Stimulated activated CD8-positive, alpha-beta memory T cell treated with anti-CD3 and anti-CD28 coated beads, Interleukin-15, amount 100 ng/mL, for 1 hour (primary cell): ENCODE measurements around the gene VIPR1.
"Not testable (repeated sequence)": the region's sequence is repeated elsewhere in the genome, so short reads cannot be mapped to it uniquely, and the experiment has no call there.

Experiments
- DNase-seq: peaks from one replicate; pipeline ENCODE4 v3.0.0-alpha.2; 2020; ENCODE audit warnings: low read depth

VIPR1 gene

DNA sequence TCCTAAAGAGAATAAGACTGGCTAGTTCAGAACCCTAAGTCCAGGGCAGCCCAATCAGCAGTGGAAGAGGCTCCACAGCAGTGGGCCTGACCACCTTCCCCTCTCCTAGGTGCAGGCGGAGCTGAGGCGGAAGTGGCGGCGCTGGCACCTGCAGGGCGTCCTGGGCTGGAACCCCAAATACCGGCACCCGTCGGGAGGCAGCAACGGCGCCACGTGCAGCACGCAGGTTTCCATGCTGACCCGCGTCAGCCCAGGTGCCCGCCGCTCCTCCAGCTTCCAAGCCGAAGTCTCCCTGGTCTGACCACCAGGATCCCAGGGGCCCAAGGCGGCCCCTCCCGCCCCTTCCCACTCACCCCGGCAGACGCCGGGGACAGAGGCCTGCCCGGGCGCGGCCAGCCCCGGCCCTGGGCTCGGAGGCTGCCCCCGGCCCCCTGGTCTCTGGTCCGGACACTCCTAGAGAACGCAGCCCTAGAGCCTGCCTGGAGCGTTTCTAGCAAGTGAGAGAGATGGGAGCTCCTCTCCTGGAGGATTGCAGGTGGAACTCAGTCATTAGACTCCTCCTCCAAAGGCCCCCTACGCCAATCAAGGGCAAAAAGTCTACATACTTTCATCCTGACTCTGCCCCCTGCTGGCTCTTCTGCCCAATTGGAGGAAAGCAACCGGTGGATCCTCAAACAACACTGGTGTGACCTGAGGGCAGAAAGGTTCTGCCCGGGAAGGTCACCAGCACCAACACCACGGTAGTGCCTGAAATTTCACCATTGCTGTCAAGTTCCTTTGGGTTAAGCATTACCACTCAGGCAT lies 33.7 kb downstream of the VIPR1 start:
- no peak for DNase-seq

DNA sequence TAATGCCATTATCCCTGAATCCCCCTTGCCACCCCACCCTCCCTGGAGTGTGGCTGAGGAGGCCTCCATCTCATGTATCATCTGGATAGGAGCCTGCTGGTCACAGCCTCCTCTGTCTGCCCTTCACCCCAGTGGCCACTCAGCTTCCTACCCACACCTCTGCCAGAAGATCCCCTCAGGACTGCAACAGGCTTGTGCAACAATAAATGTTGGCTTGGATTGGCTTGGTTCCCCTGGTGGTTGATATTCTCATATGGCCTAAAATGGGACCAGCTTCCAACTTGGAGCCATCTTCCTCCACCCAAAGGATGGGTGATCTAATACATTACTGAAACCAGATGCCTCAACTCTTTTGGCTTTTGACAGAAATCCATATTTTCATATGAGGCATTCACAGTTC lies 34.9 kb downstream of the VIPR1 start:
- DNase-seq, result no peak

DNA sequence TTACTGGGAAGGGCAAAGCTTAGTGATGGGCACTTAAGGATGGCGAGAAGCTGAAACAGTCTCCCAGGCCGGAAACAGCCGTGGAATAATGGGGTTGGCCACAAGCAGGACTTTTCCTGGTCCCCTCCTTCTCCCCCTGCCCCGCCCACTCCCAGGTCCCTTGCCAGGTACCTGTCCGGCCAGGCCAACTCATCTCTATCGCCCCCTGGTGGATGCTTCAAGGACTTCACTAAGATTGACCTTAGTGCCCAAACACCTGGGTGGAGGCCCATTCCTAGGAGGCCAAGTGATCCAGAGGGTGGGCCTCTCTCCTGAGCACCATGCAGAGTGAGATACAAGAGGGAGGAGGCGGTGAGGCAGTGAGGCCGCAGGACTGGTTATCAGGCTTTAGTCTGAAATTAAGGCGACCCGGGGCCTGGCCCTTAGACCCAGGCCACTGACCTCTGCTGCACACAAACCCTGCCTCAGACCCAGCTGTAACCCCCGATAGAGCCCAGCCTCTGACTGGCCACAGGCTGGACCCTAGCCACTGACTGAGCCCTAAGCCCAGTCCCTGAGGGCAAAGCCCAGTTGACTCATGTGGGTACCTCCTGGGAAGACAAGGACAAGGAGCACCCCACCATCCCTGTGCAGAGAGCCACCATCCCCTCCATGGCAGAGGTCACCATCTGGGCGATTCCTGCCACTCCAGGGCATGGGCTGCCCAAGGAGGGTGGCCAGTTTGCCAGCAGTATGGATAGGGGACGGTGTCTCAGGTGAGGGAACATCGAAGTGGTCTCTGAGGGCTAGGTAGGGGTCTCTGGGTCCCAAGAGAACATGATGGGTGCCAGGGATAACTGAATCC lies 37.6 kb downstream of the VIPR1 start:
- DNase-seq, result peak; percentile 49

GRCh38 chr3:42541079-42541478 lies 38.6 kb downstream of the VIPR1 start:
- no peak for DNase-seq

GRCh38 chr3:42544492-42545283 lies 42.2 kb downstream of the VIPR1 start:
- no peak for DNase-seq

DNA sequence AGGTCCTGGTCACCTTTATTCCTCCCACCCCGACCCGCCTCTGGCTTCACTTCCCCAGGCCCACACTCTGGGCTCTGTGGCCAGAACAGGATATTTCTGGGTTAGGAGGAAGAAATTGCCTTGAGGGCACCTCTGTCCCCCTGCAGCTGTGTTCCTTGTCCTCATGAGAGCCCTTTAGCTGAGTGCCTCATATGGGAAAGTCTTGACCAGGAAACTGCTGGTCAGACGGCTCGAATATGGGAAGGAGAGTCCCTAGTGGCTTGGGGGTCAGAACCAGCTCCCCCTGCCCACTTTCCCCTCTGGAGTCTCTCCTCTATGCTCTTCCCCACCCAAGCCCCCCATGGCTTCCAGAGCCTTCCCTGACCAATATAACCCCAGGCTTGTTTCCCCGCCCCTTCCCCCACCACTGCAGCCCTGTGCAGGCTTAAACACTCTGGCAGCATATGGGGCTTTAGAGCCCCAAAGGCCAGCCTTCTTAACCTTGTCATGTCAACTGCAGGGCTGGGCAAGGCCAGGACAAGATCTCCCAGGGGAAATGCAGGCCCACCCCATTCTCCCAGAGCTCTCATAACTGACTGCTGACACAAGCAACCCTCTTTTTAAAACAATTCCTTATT lies 42.9 kb downstream of the VIPR1 start:
- no peak for DNase-seq

- no peak for DNase-seq
These were observed 44.3 kb downstream of the VIPR1 start for GRCh38 chr3:42546691-42547213.

DNA sequence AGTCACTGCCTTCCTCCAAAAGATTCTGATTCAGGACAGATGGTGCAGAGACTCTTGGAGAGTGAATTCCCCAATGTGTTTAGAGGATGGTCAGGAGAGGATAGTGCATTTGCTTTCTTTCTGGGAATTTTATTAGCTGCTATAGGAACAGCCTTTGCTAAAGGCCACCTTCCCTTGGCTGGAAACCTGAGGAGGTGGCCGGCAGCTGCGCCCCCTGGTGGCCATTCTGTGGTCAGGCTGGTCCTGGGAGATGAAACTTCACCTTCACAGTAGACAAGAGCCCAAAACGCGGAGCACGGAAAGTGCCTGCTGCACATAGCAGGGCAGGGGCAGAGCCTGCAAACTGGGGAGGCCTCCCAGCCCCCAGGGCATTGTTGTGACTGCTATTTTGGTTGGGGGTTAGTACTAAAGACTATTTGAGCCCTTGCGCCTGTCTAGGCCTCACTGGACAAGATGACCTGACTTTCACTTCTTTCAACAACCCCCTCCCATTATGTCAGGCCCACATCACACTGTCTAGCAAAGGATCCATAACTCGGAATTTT lies 45.0 kb downstream of the VIPR1 start:
- DNase-seq, result peak; percentile 47

- DNase-seq, result no peak
These were observed 46.7 kb downstream of the VIPR1 start for GRCh38 chr3:42549131-42549530.

GRCh38 chr3:42550250-42550649 lies 47.8 kb downstream of the VIPR1 start:
- DNase-seq, result no peak

GRCh38 chr3:42552830-42553229 lies 50.4 kb downstream of the VIPR1 start:
- DNase-seq, result no peak

DNA sequence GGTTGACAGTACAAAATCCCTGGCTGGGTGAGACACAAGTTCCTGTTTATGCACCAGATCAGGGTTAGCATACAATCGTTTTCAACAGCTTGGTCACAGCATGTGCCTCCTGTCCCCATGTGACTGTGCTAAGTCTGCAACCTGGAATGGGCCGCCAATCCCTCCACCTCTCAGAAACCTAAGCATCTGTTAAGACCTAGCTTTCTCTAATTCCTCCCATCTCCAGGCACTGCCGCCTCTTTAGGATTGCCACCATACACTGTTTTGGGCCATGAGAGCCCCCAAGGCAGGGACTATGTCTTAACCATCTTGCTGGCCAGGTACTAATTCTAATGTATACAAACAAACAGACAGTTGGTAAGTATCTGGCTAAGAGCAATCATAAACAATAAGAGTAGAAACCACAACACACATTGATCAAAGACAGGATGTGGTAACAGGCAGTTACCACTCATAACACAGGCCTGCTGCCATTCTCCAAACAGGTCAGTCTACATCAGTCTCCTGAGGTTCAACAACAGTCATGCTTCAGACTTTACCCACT lies 53.7 kb downstream of the VIPR1 start:
- DNase-seq, result no peak

DNA sequence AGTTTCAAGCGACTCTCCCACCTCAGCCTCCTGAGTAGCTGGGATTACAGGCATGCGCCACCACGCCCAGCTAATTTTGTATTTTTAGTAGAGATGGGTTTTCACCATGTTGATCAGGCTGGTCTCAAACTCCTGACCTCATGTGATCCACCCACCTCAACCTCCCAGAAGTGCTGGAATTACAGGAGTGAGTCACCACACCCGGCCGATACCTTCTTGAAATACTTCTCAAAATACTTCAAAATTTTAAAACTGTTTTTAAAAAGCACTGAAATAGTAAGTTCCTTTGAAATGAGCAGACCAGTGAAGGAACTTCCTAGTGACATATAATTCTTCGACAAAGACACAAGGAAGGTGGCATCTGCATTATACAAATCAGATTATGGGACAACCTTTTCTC lies 54.4 kb downstream of the VIPR1 start:
- not testable (repeated sequence) for DNase-seq

DNA sequence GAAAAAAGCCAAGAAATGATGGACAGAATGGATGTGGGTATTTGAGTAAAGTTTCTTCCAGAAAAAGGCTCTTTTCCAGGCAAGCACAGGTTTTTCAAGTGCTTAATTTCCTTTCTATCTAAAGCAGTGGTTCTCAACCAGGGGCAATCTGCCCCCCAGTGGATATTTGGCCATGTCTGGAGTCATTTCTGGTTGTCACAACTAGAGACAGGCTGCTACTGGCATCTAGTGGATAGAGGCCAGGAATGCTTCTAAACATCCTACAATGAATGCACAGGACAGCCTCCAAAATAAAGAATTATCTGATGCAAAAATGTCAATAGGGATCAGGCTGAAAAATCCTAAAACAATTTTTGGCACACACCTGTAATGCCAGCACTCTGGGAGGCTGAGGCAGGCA lies 55.4 kb downstream of the VIPR1 start:
- DNase-seq, result no peak

- DNase-seq, result no peak
These were observed 59.8 kb downstream of the VIPR1 start for GRCh38 chr3:42562047-42562907.

GRCh38 chr3:42569593-42570142 lies 67.2 kb downstream of the VIPR1 start:
- no peak for DNase-seq

- no peak for DNase-seq
These were observed 69.8 kb downstream of the VIPR1 start for GRCh38 chr3:42572278-42572677.

DNA sequence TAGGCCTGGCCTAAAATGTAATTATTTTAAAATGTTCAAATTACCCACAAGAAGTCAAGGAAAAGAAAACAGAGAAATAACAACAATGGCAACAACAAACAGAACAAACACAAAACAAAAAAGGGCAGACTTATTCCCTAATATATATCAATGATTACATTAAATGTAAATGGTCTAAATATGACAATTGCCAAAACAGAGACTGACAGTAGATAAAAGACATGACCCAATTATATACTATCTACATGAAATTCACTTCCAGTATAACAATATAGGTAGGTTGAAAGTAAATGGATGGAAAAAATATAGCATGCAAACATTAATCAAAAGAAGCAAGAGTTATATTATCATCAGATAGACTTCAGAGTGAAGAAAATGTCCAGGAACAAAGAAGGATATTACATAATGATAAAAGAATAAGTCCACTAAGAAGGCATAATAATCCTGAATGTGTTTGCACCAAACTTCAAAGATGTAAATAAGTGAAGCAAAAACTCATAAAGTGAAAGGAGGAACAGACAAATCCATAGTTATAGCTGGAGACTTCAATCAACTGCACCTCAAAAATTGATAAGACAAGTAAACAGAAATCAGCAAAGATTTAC lies 72.8 kb downstream of the VIPR1 start:
- DNase-seq, result no peak

GRCh38 chr3:42578054-42578453 lies 75.6 kb downstream of the VIPR1 start:
- no peak for DNase-seq
